ENCODE measurements around the gene PLPP6.

- TF ChIP-seq NR2F2 (IDR thresholded peaks at IDR 0.05; ENCODE audit: borderline replicate concordance, low read depth) (no peak), ZNF331 (CRISPR knock-in tag; IDR thresholded peaks at IDR 0.05) (no peak), SP1 (IDR thresholded peaks at IDR 0.05) (no peak), SP1 (CRISPR knock-in tag; IDR thresholded peaks at IDR 0.05) (no peak), MAFK (conservative IDR thresholded peaks at IDR 0.05 in 1 of 2, IDR thresholded peaks at IDR 0.05 in 1 of 2; ENCODE audit: low read length in 2 of 2) (peak in 1 of 2 experiments; percentile 46; a peak in 2 of 4 replicates), HINFP (CRISPR knock-in tag; IDR thresholded peaks at IDR 0.05; ENCODE audit: low read depth) (no peak), EP300 (IDR thresholded peaks at IDR 0.05; ENCODE audit: low read depth in 2 of 2, low read length in 2 of 2) (no peak), EP300 (CRISPR knock-in tag; IDR thresholded peaks at IDR 0.05; ENCODE audit: borderline replicate concordance) (no peak), FOXM1 (CRISPR knock-in tag; IDR thresholded peaks at IDR 0.05) (no peak), EZH2 (conservative IDR thresholded peaks at IDR 0.05; ENCODE audit: low read depth, low read length) (no peak)
- TF ChIP-seq, protein P1, sequence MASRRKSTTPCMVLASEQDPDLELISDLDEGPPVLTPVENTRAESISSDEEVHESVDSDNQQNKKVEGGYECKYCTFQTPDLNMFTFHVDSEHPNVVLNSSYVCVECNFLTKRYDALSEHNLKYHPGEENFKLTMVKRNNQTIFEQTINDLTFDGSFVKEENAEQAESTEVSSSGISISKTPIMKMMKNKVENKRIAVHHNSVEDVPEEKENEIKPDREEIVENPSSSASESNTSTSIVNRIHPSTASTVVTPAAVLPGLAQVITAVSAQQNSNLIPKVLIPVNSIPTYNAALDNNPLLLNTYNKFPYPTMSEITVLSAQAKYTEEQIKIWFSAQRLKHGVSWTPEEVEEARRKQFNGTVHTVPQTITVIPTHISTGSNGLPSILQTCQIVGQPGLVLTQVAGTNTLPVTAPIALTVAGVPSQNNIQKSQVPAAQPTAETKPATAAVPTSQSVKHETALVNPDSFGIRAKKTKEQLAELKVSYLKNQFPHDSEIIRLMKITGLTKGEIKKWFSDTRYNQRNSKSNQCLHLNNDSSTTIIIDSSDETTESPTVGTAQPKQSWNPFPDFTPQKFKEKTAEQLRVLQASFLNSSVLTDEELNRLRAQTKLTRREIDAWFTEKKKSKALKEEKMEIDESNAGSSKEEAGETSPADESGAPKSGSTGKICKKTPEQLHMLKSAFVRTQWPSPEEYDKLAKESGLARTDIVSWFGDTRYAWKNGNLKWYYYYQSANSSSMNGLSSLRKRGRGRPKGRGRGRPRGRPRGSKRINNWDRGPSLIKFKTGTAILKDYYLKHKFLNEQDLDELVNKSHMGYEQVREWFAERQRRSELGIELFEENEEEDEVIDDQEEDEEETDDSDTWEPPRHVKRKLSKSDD (CRISPR knock-in tag; IDR thresholded peaks at IDR 0.05; ENCODE audit: low read depth) = no peak
Observed at GRCh38 chr9:4669890-4670289, 7.8 kb downstream of the PLPP6 start.

Data from HepG2 (cell line).